Measurements from ENCODE around the gene AKNA.

DNA sequence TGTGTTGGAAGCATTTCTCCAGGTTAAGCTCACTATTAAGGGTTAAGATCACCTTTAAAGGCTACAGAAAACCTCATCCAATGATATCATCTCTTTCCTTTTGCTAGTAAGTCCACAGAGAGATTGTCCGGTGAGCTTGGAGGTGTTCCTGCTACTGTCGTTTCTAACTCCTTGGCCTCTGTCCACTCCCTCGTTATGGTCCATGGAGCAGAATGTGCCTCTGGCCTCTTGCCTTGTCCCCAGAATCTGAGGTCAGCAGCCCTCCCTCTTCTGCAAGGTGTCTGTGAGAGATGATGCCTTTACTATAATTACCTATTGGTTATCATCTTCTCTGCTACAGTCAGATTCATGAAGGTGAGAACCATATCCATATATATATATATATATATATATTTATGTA lies 43.1 kb downstream of the AKNA start:
- no peak for TF ChIP-seq TCF7 (CRISPR knock-in tag; IDR thresholded peaks at IDR 0.05; ENCODE audit: low read depth)
- TF ChIP-seq MAX (CRISPR knock-in tag; IDR thresholded peaks at IDR 0.05), result no peak
- TF ChIP-seq, protein P1, sequence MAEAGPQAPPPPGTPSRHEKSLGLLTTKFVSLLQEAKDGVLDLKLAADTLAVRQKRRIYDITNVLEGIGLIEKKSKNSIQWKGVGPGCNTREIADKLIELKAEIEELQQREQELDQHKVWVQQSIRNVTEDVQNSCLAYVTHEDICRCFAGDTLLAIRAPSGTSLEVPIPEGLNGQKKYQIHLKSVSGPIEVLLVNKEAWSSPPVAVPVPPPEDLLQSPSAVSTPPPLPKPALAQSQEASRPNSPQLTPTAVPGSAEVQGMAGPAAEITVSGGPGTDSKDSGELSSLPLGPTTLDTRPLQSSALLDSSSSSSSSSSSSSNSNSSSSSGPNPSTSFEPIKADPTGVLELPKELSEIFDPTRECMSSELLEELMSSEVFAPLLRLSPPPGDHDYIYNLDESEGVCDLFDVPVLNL (CRISPR knock-in tag; IDR thresholded peaks at IDR 0.05; ENCODE audit: borderline replicate concordance, low read depth), result no peak
- TF ChIP-seq CTCF (IDR thresholded peaks at IDR 0.05), result no peak
- TF ChIP-seq NR2C2 (CRISPR knock-in tag; IDR thresholded peaks at IDR 0.05), result no peak
- no peak for TF ChIP-seq TEAD4 (CRISPR knock-in tag; IDR thresholded peaks at IDR 0.05)
- TF ChIP-seq ZNF317 (CRISPR knock-in tag; IDR thresholded peaks at IDR 0.05; ENCODE audit: borderline replicate concordance, low read depth), result no peak
- TF ChIP-seq SP1 (CRISPR knock-in tag; conservative IDR thresholded peaks at IDR 0.05), result no peak
- no peak for TF ChIP-seq TEAD1 (CRISPR knock-in tag; IDR thresholded peaks at IDR 0.05)
- TF ChIP-seq NR3C1 (CRISPR knock-in tag; conservative IDR thresholded peaks at IDR 0.05; ENCODE audit: low read depth), result no peak
- TF ChIP-seq FOXJ3 (CRISPR knock-in tag; IDR thresholded peaks at IDR 0.05; ENCODE audit: borderline replicate concordance), result no peak
- TF ChIP-seq ESRRA (CRISPR knock-in tag; IDR thresholded peaks at IDR 0.05; ENCODE audit: borderline replicate concordance), result no peak
- TF ChIP-seq NFATC4 (CRISPR knock-in tag; IDR thresholded peaks at IDR 0.05), result no peak
- no peak for TF ChIP-seq ELF4 (CRISPR knock-in tag; IDR thresholded peaks at IDR 0.05; ENCODE audit: low read depth)
